ENCODE measurements around the gene MCUB. TPM values are rescaled to one million over a fixed set of nuclear protein-coding genes. Genes with fewer than 3 reads are reported as not detected.
"Not testable (repeated sequence)": the region's sequence is repeated elsewhere in the genome, so short reads cannot be mapped to it uniquely, and the experiment has no call there.

The MCUB gene
- 34.7 and 55.1 TPM in 2 replicates for total RNA-seq

- DNase-seq (ENCODE audit: low read depth in 2 of 2), result peak; percentile 94 to 97
These were observed at the start of gene MCUB for GRCh38 chr4:109559983-109560686. MCUB (plus strand) TSS chr4:109560246; CDS start chr4:109560338, 92 bp downstream.

- no peak for DNase-seq (ENCODE audit: low read depth in 2 of 2)
These were observed 49.4 kb upstream of the MCUB start for GRCh38 chr4:109510687-109511086.

GRCh38 chr4:109511414-109511813 lies 48.6 kb upstream of the MCUB start:
- no peak for DNase-seq (ENCODE audit: low read depth in 2 of 2)

- not testable (repeated sequence) for DNase-seq (ENCODE audit: low read depth in 2 of 2)
These were observed 46.7 kb upstream of the MCUB start for GRCh38 chr4:109513368-109513767.

- no peak for DNase-seq (ENCODE audit: low read depth in 2 of 2)
These were observed 27.9 kb upstream of the MCUB start for GRCh38 chr4:109532182-109532581.

- no peak for DNase-seq (ENCODE audit: low read depth in 2 of 2)
These were observed 14.6 kb upstream of the MCUB start for GRCh38 chr4:109545401-109545800.

- DNase-seq (ENCODE audit: low read depth in 2 of 2), result peak in 1 of 2 donors; percentile 39
These were observed 12.7 kb upstream of the MCUB start for GRCh38 chr4:109547394-109547793.

GRCh38 chr4:109548655-109549054 lies 11.4 kb upstream of the MCUB start:
- peak; percentile 63 to 98 for DNase-seq (ENCODE audit: low read depth in 2 of 2)

- no peak for DNase-seq (ENCODE audit: low read depth in 2 of 2)
These were observed 7.8 kb upstream of the MCUB start for GRCh38 chr4:109552237-109552636.

GRCh38 chr4:109553130-109553529 lies 6.9 kb upstream of the MCUB start:
- no peak for DNase-seq (ENCODE audit: low read depth in 2 of 2)

- no peak for DNase-seq (ENCODE audit: low read depth in 2 of 2)
These were observed 5.1 kb upstream of the MCUB start for GRCh38 chr4:109554971-109555370.

- DNase-seq (ENCODE audit: low read depth in 2 of 2), result no peak
These were observed 2.6 kb upstream of the MCUB start for GRCh38 chr4:109557433-109557832.

- DNase-seq (ENCODE audit: low read depth in 2 of 2), result not testable (repeated sequence)
These were observed 2.0 kb upstream of the MCUB start for GRCh38 chr4:109558095-109558494.

- peak; percentile 55 to 58 for DNase-seq (ENCODE audit: low read depth in 2 of 2)
These were observed 442 bp upstream of the MCUB start for GRCh38 chr4:109559625-109559982.

GRCh38 chr4:109560687-109561461 lies 828 bp downstream of the MCUB start:
- peak; percentile 60 to 81 for DNase-seq (ENCODE audit: low read depth in 2 of 2)

- no peak for DNase-seq (ENCODE audit: low read depth in 2 of 2)
These were observed 2.6 kb downstream of the MCUB start for GRCh38 chr4:109562457-109563239.

- DNase-seq (ENCODE audit: low read depth in 2 of 2), result no peak
These were observed 11.4 kb downstream of the MCUB start for GRCh38 chr4:109571494-109571893.

- DNase-seq (ENCODE audit: low read depth in 2 of 2), result no peak
These were observed 12.1 kb downstream of the MCUB start for GRCh38 chr4:109572154-109572553.

GRCh38 chr4:109574443-109574850 lies 14.4 kb downstream of the MCUB start:
- DNase-seq (ENCODE audit: low read depth in 2 of 2), result peak; percentile 69 to 78

GRCh38 chr4:109574931-109575804 lies 15.1 kb downstream of the MCUB start:
- DNase-seq (ENCODE audit: low read depth in 2 of 2), result no peak

- DNase-seq (ENCODE audit: low read depth in 2 of 2), result peak; percentile 98 to 99
These were observed 16.4 kb downstream of the MCUB start for GRCh38 chr4:109576462-109576861.
